Stimulated activated CD8-positive, alpha-beta memory T cell treated with anti-CD3 and anti-CD28 coated beads, Interleukin-7, amount 100 ng/mL, for 1 hour (primary cell): ENCODE measurements around the gene MOG.

ENCODE experiments used
- DNase-seq, 2 donors: peaks; one replicate each; pipeline ENCODE4 v3.0.0-alpha.2; 2020; ENCODE audit warnings: low read depth in 2 of 2

MOG gene

GRCh38 chr6:29676981-29677601, 20.2 kb downstream of the MOG start:
- no peak for DNase-seq

- no peak for DNase-seq
These were observed 21.2 kb downstream of the MOG start for GRCh38 chr6:29678114-29678513.

GRCh38 chr6:29679962-29680361, 23.1 kb downstream of the MOG start:
- no peak for DNase-seq

GRCh38 chr6:29680416-29680815, 23.5 kb downstream of the MOG start:
- no peak for DNase-seq

- DNase-seq: no peak
These were observed 24.0 kb downstream of the MOG start, which contains the start of gene ZFP57 for GRCh38 chr6:29680904-29681303. ZFP57 (minus strand) TSS chr6:29681152; CDS start chr6:29677003, 4,149 bp downstream.

- DNase-seq: no peak
These were observed 24.9 kb downstream of the MOG start for GRCh38 chr6:29681811-29682210.

- DNase-seq: no peak
These were observed 28.9 kb downstream of the MOG start for GRCh38 chr6:29685718-29686326.

GRCh38 chr6:29694637-29695036, 37.7 kb downstream of the MOG start:
- no peak for DNase-seq

GRCh38 chr6:29696147-29697125, 39.5 kb downstream of the MOG start:
- DNase-seq: no peak

GRCh38 chr6:29702519-29703103, 45.7 kb downstream of the MOG start:
- DNase-seq: peak; percentile 61 to 75

- DNase-seq: no peak
These were observed 48.7 kb downstream of the MOG start for GRCh38 chr6:29705389-29706231.

- DNase-seq: no peak
These were observed 51.7 kb downstream of the MOG start for GRCh38 chr6:29708432-29709179.

GRCh38 chr6:29709188-29709587, 52.3 kb downstream of the MOG start:
- DNase-seq: no peak

- DNase-seq: no peak
These were observed 53.5 kb downstream of the MOG start for GRCh38 chr6:29710281-29710941.

- no peak for DNase-seq
These were observed 64.0 kb downstream of the MOG start for GRCh38 chr6:29720863-29721262.
